ENCODE measurements around the gene SPSB4.
A peak's percentile ranks its signal among the peaks of the same experiment; 100 is the strongest.

GRCh38 chr3:141050576-141051442 lies at the start of gene SPSB4:
- peak in 1 of 4 experiments; percentile 21 for TF ChIP-seq CTCF (IDR thresholded peaks at IDR 0.05)
- no peak for TF ChIP-seq POLR2AphosphoS5 (IDR thresholded peaks at IDR 0.05)
- TF ChIP-seq POLR2A (IDR thresholded peaks at IDR 0.05): no peak
